ENCODE measurements around the gene SYT15B. TPM values are rescaled to one million over a fixed set of nuclear protein-coding genes. Genes with fewer than 3 reads are reported as not detected.
"Not testable (repeated sequence)": the region's sequence is repeated elsewhere in the genome, so short reads cannot be mapped to it uniquely, and the experiment has no call there.

SYT15B gene
- total and polyA plus RNA-seq, 10 donors: 0.04 to 2.2 (median 1.2) TPM

DNA sequence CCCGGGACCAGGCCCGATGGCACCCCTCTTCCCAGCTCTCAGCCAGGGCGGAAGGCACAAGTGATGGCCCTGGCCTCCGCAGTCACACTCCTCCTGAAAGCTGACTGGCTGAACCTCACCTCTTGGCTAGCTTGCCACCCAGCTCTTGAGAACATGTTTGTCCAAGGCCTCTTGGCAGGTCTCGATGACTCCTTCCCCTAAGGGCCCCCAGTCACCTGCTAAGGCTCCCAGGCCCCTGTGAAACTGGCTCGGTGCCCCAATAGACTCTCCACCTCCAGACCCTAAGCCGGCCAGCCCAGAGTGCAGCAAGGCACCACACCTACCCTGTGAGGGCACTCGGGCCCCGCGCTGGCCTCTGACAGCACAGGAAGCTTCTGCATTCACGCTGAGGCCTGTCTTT lies 4.5 kb downstream of the SYT15B start:
- H3K4me3 ChIP-seq; H3K4me1 ChIP-seq; intact Hi-C loops (cut with DNase I; ENCODE audit: low total_unique reads); H3K9me3 ChIP-seq; H3K27ac ChIP-seq; DNase-seq; H3K36me3 ChIP-seq; H3K27me3 ChIP-seq (replicated peaks in 1 of 7): not testable (repeated sequence)
- 71 to 80% methylated on average over 1 to 3 of the region's 11 CpGs; no CpG with 5 or more reads in 3 of the 5 donors for WGBS, 5 donors

DNA sequence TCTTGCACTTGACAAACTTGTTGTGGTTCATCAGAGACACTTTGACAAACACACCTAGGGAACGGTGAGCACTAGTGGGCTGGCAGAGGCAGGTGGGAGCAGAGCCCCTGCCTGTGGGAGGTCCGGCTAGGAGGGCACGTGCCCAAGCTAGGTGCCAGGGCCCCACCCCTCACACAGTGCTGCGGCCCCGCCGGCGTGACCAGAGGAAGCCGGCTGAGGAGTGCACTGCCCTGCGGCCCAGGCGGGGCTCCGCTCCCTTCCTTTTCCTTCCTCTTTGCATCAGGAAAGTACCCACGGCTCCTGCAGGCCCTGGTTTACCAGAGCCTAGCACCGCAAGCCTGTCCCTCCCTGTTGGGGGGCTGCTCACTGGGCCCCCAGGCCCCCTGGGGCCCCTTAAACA lies 7.2 kb downstream of the SYT15B start:
- intact Hi-C loops (cut with DNase I; ENCODE audit: low total_unique reads); H3K4me3 ChIP-seq; H3K9me3 ChIP-seq; H3K36me3 ChIP-seq; H3K27ac ChIP-seq; H3K4me1 ChIP-seq; DNase-seq; H3K27me3 ChIP-seq (replicated peaks in 1 of 7): not testable (repeated sequence)
- no CpG with 5 or more reads among the region's 13 CpGs for WGBS, 5 donors

DNA sequence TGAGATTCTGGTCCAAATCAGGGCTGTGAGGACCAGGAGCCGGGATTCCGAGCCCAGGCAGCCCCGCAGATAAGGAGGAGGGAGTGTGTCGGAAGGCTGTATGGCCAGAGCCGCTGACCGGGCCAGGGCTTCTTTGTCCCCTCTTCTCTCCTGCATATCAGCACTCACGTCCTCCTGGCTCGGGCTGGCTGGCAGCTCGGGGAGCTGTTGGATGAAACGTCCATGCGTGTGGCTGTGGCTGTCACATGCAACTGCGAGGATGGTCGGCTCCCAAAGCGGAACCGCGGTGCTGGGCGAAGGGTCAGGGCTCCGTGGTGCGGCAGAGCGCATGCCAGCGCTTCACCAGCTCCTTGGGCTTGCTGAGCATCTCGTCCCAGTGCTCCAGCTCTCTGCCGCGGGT lies 9.5 kb downstream of the SYT15B start:
- WGBS, 5 donors: no CpG with 5 or more reads among the region's 24 CpGs

DNA sequence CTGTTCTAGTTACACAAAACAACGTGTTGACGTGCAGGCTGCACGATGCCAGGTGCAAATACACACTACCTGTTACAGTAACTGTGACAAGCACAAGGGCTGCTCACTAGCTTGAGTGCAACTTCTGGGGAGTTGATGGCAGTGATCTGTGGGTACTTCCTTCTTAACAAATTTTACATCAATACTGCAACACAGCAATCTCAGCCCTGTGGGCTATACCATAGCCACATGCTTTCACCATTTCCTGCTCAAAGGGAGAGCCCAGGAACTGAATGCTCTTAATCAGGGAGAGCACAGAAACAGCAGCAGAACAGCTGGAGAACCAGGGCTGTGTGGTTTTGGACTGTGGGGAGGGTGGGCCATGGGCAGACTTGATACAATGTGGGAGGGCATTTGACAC lies 10.2 kb downstream of the SYT15B start:
- H3K4me1 ChIP-seq; H3K9me3 ChIP-seq; H3K27me3 ChIP-seq (replicated peaks in 1 of 7); intact Hi-C loops (cut with DNase I; ENCODE audit: low total_unique reads); H3K36me3 ChIP-seq; H3K4me3 ChIP-seq; H3K27ac ChIP-seq; DNase-seq: not testable (repeated sequence)
- WGBS, 5 donors: 33 to 67% (median 48%) methylated on average over 1 to 3 of the region's 3 CpGs

More for the DNA sequence above, 9.5 kb downstream of the SYT15B start:
- H3K9me3 ChIP-seq; DNase-seq; H3K4me3 ChIP-seq; H3K27ac ChIP-seq; H3K4me1 ChIP-seq; intact Hi-C loops (cut with DNase I; ENCODE audit: low total_unique reads); H3K27me3 ChIP-seq (replicated peaks in 1 of 7); H3K36me3 ChIP-seq: not testable (repeated sequence)

DNA sequence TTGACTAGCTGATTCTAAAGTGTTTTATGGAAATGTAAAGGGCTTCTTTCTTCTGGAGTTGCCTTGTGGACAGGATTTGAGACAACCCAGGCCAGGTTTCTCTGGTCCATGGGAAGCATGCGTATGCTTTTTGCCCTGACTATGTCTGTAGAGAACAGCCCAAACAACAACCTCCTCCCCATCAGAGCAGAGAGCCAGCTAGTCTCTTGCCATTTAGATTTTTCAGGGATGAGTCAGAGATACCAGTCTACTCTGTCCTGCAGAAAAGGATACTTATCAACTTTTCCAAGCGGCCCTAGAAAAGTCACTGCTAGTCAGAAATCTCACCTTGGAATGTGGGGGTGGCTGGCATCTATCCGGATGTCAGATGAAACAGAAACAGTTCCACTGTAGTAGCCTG lies 11.6 kb downstream of the SYT15B start:
- H3K27me3 ChIP-seq (replicated peaks in 1 of 7); H3K4me3 ChIP-seq; H3K4me1 ChIP-seq; H3K9me3 ChIP-seq; H3K27ac ChIP-seq; DNase-seq; intact Hi-C loops (cut with DNase I; ENCODE audit: low total_unique reads); H3K36me3 ChIP-seq: not testable (repeated sequence)
- WGBS, 5 donors: no CpG with 5 or more reads among the region's 3 CpGs

DNA sequence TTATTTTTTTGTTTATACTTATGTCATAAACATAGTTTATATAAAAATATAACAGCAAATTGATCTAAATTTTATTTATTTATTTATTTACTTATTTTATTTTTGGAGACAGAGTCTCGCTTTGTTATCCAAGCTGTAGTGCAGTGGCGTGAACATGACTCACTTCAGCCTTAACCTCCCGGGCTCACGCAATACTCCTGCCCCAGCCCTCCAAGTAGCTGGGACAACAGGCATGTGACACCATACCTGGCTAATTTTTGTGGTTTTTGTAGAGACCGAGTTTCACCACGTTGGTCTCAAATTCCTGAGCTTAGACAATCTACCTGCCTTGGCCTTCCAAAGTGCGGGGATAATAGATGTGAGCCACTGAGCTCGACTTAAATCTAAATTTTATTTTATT lies 13.0 kb downstream of the SYT15B start:
- intact Hi-C loops (cut with DNase I; ENCODE audit: low total_unique reads); DNase-seq: not testable (repeated sequence)

DNA sequence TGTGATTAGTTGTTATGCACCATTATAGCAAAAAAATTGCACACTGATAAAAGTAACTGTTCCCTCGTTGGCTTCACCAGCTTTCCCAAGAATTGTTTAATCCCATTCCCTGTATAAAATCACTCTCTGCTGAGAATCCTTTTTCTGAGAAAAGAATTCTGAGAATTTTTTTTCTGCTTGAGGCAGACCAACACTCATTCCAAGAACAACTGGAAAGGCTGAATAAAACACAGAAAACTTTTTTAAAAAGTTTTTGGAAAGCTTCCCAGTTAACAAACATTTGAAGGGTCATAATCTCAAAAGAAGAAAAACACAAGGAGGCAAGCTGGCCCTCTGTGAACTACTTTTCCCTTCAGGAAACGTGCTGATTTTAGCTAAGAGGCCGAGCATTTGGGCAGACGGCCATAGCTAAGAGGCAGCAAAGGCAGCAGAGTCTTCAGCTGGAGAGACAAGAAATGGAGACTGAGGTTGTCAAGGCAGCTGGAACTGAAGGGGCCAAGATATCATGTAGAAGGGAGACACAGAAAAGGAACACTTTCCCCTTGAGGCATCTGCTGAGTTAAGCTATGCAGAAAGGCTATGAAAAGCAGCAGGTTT lies 16.5 kb downstream of the SYT15B start:
- H3K27ac ChIP-seq; H3K27me3 ChIP-seq (replicated peaks in 1 of 7); H3K36me3 ChIP-seq; H3K4me3 ChIP-seq; H3K4me1 ChIP-seq; intact Hi-C loops (cut with DNase I; ENCODE audit: low total_unique reads); DNase-seq; H3K9me3 ChIP-seq: not testable (repeated sequence)
- 46 to 82% (median 66%) methylated on average over 2 to 3 of the region's 4 CpGs for WGBS, 5 donors

More for the DNA sequence above, 13.0 kb downstream of the SYT15B start:
- H3K27me3 ChIP-seq (replicated peaks in 1 of 7); H3K9me3 ChIP-seq; H3K4me3 ChIP-seq; H3K36me3 ChIP-seq; H3K27ac ChIP-seq; H3K4me1 ChIP-seq: not testable (repeated sequence)
- WGBS, 5 donors: no CpG with 5 or more reads among the region's 8 CpGs

DNA sequence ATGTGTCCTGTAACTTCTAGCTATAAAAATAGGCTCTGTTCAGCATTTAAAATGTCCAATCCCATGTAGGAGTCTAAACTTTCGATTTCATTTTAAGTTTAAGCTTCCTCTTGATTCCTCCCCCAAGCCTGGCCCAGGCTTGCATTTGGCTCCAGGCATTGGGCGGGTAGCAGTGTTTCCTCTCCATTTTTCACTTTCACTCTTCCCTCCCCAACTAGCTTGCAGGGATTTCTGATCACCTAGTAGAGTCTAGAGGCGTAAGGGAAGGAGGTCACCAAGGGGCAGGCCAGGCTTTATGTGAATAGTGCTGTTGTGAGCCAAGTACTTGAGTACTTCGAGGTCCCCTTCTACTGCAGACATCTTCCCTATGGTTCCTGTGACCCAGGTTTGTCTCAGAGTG lies 18.5 kb downstream of the SYT15B start:
- H3K36me3 ChIP-seq; DNase-seq; H3K27me3 ChIP-seq (replicated peaks in 1 of 7); intact Hi-C loops (cut with DNase I; ENCODE audit: low total_unique reads); H3K4me1 ChIP-seq; H3K4me3 ChIP-seq; H3K27ac ChIP-seq; H3K9me3 ChIP-seq: not testable (repeated sequence)
- WGBS, 5 donors: 22 to 64% (median 31%) methylated on average over 1 of the region's 4 CpGs
